Measurements from ENCODE around the gene MFSD11. TPM values are rescaled to one million over a fixed set of nuclear protein-coding genes. Genes with fewer than 3 reads are reported as not detected.
"Not testable (repeated sequence)": the region's sequence is repeated elsewhere in the genome, so short reads cannot be mapped to it uniquely, and the experiment has no call there.

Gene MFSD11
- total and polyA plus RNA-seq, 2 of the 4 experiments (the other 2 are of a cell fraction) = 12.3 to 16.1 TPM

GRCh38 chr17:76697702-76698465 is 40.0 kb upstream of the MFSD11 start:
- ChIA-PET POLR2A (ENCODE audit: unreplicated experiment) (no interaction called here), CTCF (interaction anchor here (0.8 kb wide), 1 partner anchor 16 kb away, joined by 3 read pairs; no protein-coding TSS in a partner anchor)
- Histone ChIP-seq H3K56ac (ENCODE audit: extremely low read depth, insufficient read depth, low read length) (no peak overlapping the region), H2AFZ (replicated peaks; ENCODE audit: low read length, poor library complexity) (peak overlapping the region; percentile 46), H2AK5ac (ENCODE audit: low read depth, low read length) (peak overlapping the region; percentile 66), H3K23ac (ENCODE audit: low read depth, low read length) (peak overlapping the region; percentile 54; the same call in 1 of the 2 replicates), H3K9me3 (ENCODE audit: control insufficient read depth, insufficient read depth, low read length) (no peaks in the 10 kb centered on the region), H2BK15ac (ENCODE audit: low read depth, low read length) (peak overlapping the region; percentile 20; the same call in 1 of the 3 replicates), H3K79me1 (ENCODE audit: low read depth in 1 of 2, low read length in 2 of 2) (peaks cover 22 to 96% of the 10 kb centered on the region in 2 experiments), H3K4ac (ENCODE audit: low read depth, low read length) (peak overlapping the region; percentile 49), H3K18ac (ENCODE audit: low read depth, low read length) (peak overlapping the region; percentile 63), H3K14ac (replicated peaks; ENCODE audit: low read depth, low read length) (peak overlapping the region; percentile 73), H2BK20ac (ENCODE audit: low read depth, low read length) (peak overlapping the region; percentile 32; the same call in 1 of the 2 replicates), H4K91ac (ENCODE audit: insufficient read depth, low read depth, low read length) (peak overlapping the region; percentile 78; the same call in 1 of the 2 replicates), H3K27me3 (ENCODE audit: control insufficient read depth, insufficient read depth, low read length) (no peaks in the 10 kb centered on the region), H4K5ac (ENCODE audit: low read depth, low read length) (peak overlapping the region; percentile 15), H2BK5ac (ENCODE audit: low read depth, low read length, poor library complexity, severe bottlenecking) (peak overlapping the region; percentile 80), H3K4me3 (ENCODE audit: insufficient read depth, low read depth, low read length) (no peak overlapping the region), H3K9ac (ENCODE audit: low read depth, low read length) (peak overlapping the region; percentile 67), H4K20me1 (ENCODE audit: insufficient read depth, low read length) (peaks cover 88% of the 10 kb centered on the region), H2BK120ac (ENCODE audit: low read depth, low read length) (peak overlapping the region; percentile 32; the same call in 1 of the 2 replicates), H3K36me3 (ENCODE audit: control insufficient read depth, insufficient read depth, low read length) (peaks cover 11% of the 10 kb centered on the region; the same call in 1 of the 2 replicates), H3K27ac (ENCODE audit: insufficient read depth, low read length) (peak overlapping the region; percentile 89), H3K4me2 (ENCODE audit: low read depth, low read length) (peak overlapping the region; percentile 47), H4K8ac (ENCODE audit: low read depth in 2 of 2, low read length in 2 of 2) (peak overlapping the region; percentile 68 to 78; a peak in 3 of 4 replicates), H2AK9ac (replicated peaks; ENCODE audit: low read depth, low read length, poor library complexity) (peak overlapping the region; percentile 79), H3K4me1 (ENCODE audit: control insufficient read depth, insufficient read depth, low read length) (peaks cover 49% of the 10 kb centered on the region), H3K9me1 (ENCODE audit: insufficient read depth, low read length) (peaks cover 55% of the 10 kb centered on the region)
- in situ Hi-C loops (cut with MboI; ENCODE audit: low sequenced_read_pairs) = no loop called here
- TF ChIP-seq MAZ (IDR thresholded peaks at IDR 0.05; ENCODE audit: borderline replicate concordance, low read depth, low read length) (peak; percentile 66; the same call in 1 of the 2 replicates), NFE2L2 (IDR thresholded peaks at IDR 0.05; ENCODE audit: low read depth, low read length) (no peak)
- no TSS peak for BruUV-seq (replicated peaks)
- DNase-seq (peak; percentile 60), ATAC-seq (ENCODE audit: low read depth) (peak; percentile 42)
- intact Hi-C loops (cut with micrococcal nuclease) = no loop called here
- WGBS, 2 experiments (ENCODE audit: extremely low coverage in 2 of 2, insufficient read length in 1 of 2) = 18% methylated on average over 4 of the region's 17 CpGs; no CpG with 5 or more reads in 1 of the 2 experiments
- dilution Hi-C loops (cut with HindIII; ENCODE audit: low sequenced_read_pairs, unreplicated experiment) = no loop called here

GRCh38 chr17:76698466-76698977 is 39.4 kb upstream of the MFSD11 start:
- ATAC-seq (ENCODE audit: low read depth) = not testable (repeated sequence)

More at GRCh38 chr17:76698466-76698977, 39.4 kb upstream of the MFSD11 start:
- DNase-seq; H3K9ac ChIP-seq (ENCODE audit: low read depth, low read length); H3K23ac ChIP-seq (ENCODE audit: low read depth, low read length); H3K4me2 ChIP-seq (ENCODE audit: low read depth, low read length); H3K4me3 ChIP-seq (ENCODE audit: insufficient read depth, low read depth, low read length); H2BK15ac ChIP-seq (ENCODE audit: low read depth, low read length); intact Hi-C loops (cut with micrococcal nuclease); H3K27me3 ChIP-seq (ENCODE audit: control insufficient read depth, insufficient read depth, low read length); H2AK9ac ChIP-seq (replicated peaks; ENCODE audit: low read depth, low read length, poor library complexity); H3K9me3 ChIP-seq (ENCODE audit: control insufficient read depth, insufficient read depth, low read length); H2AFZ ChIP-seq (replicated peaks; ENCODE audit: low read length, poor library complexity); H4K5ac ChIP-seq (ENCODE audit: low read depth, low read length); POLR2A ChIA-PET (ENCODE audit: unreplicated experiment); H4K8ac ChIP-seq (ENCODE audit: low read depth in 2 of 2, low read length in 2 of 2); H2BK120ac ChIP-seq (ENCODE audit: low read depth, low read length); H3K18ac ChIP-seq (ENCODE audit: low read depth, low read length); H4K91ac ChIP-seq (ENCODE audit: insufficient read depth, low read depth, low read length); H3K56ac ChIP-seq (ENCODE audit: extremely low read depth, insufficient read depth, low read length); H2BK20ac ChIP-seq (ENCODE audit: low read depth, low read length); in situ Hi-C loops (cut with MboI; ENCODE audit: low sequenced_read_pairs); dilution Hi-C loops (cut with HindIII; ENCODE audit: low sequenced_read_pairs, unreplicated experiment); BruUV-seq (replicated peaks); CTCF ChIA-PET: not testable (repeated sequence)
- H3K27ac ChIP-seq (ENCODE audit: insufficient read depth, low read length) = peak overlapping the region; percentile 89
- peaks cover 93% of the 10 kb centered on the region for H4K20me1 ChIP-seq (ENCODE audit: insufficient read depth, low read length)
- peak overlapping the region; percentile 66; the same call in 1 of the 2 replicates for H2AK5ac ChIP-seq (ENCODE audit: low read depth, low read length)
- peaks cover 53% of the 10 kb centered on the region for H3K4me1 ChIP-seq (ENCODE audit: control insufficient read depth, insufficient read depth, low read length)
- peak overlapping the region; percentile 18 for H3K4ac ChIP-seq (ENCODE audit: low read depth, low read length)
- 83% methylated on average over 1 of the region's 7 CpGs; no CpG with 5 or more reads in 1 of the 2 experiments for WGBS, 2 experiments (ENCODE audit: extremely low coverage in 2 of 2, insufficient read length in 1 of 2)
- H3K79me1 ChIP-seq (ENCODE audit: low read depth in 1 of 2, low read length in 2 of 2) = peaks cover 22 to 98% of the 10 kb centered on the region in 2 experiments
- peaks cover 61% of the 10 kb centered on the region for H3K9me1 ChIP-seq (ENCODE audit: insufficient read depth, low read length)
- H3K14ac ChIP-seq (replicated peaks; ENCODE audit: low read depth, low read length) = 0 out of 2 replicates have a peak overlapping the region, but pooled peaks have one; percentile 27
- peaks cover 11% of the 10 kb centered on the region; the same call in 1 of the 2 replicates for H3K36me3 ChIP-seq (ENCODE audit: control insufficient read depth, insufficient read depth, low read length)
- H2BK5ac ChIP-seq (ENCODE audit: low read depth, low read length, poor library complexity, severe bottlenecking) = peak overlapping the region; percentile 80

All from IMR-90 (cell line).